ENCODE results near the gene RNF114. TPM values are rescaled to one million over a fixed set of nuclear protein-coding genes. Genes with fewer than 3 reads are reported as not detected.
"Not testable (repeated sequence)": the region's sequence is repeated elsewhere in the genome, so short reads cannot be mapped to it uniquely, and the experiment has no call there.

The RNF114 gene
- total RNA-seq, 1 donor from 2014 or later: 62.9 TPM

DNA sequence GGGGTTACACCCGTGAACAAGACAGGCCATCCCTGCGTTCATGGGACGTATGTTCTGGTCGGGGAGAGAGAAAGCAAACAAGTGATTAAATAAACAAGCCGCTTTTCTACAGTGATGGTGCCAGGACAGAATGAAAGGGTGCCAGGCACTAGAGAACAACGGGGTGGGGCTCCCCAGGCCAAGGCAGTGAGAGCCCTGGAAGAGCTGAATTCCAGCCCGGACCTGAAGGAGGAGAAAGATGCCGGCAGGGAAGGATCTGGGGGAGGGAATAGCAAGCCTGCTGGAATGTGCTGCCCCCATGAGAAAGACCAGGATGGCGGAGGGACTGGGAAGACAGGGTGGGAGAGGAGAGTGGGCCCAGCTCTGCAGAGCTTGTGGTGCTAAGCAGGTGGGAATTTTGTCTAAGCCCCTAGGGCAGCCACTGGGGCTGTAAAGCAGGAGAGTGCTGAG, 54.1 kb downstream of the RNF114 start:
- Mint-ChIP-seq H3K9me3 (no peaks in the 10 kb centered on the region), H3K27me3 (no peaks in the 10 kb centered on the region), H3K36me3 (peaks cover 13% of the 10 kb centered on the region), H3K4me3 (peak overlapping the region; percentile 18), H3K27ac (peak overlapping the region; percentile 75), H3K4me1 (ENCODE audit: unreplicated experiment) (peaks cover 41% of the 10 kb centered on the region)
- no peak for DNase-seq (ENCODE audit: extremely low spot score, unreplicated experiment)
- no peak for TF ChIP-seq CTCF (conservative IDR thresholded peaks at IDR 0.05)

GRCh38 chr20:49993301-49993751, 57.1 kb downstream of the RNF114 start:
- Mint-ChIP-seq H3K36me3 (no peaks in the 10 kb centered on the region), H3K27me3 (no peaks in the 10 kb centered on the region), H3K4me3 (no peak overlapping the region), H3K27ac (no peak overlapping the region), H3K9me3 (no peaks in the 10 kb centered on the region), H3K4me1 (ENCODE audit: unreplicated experiment) (peaks cover 37% of the 10 kb centered on the region)
- no peak for DNase-seq (ENCODE audit: extremely low spot score, unreplicated experiment)
- TF ChIP-seq CTCF (conservative IDR thresholded peaks at IDR 0.05): no peak

GRCh38 chr20:49995586-49995985, 59.4 kb downstream of the RNF114 start:
- DNase-seq (ENCODE audit: extremely low spot score, unreplicated experiment): no peak
- no peak overlapping the region for H3K27ac Mint-ChIP-seq
- H3K27me3 Mint-ChIP-seq: no peaks in the 10 kb centered on the region
- H3K4me1 Mint-ChIP-seq (ENCODE audit: unreplicated experiment): peaks cover 23% of the 10 kb centered on the region
- no peaks in the 10 kb centered on the region for H3K9me3 Mint-ChIP-seq
- TF ChIP-seq CTCF (conservative IDR thresholded peaks at IDR 0.05): no peak
- no peak overlapping the region for H3K4me3 Mint-ChIP-seq
- H3K36me3 Mint-ChIP-seq: no peaks in the 10 kb centered on the region

DNA sequence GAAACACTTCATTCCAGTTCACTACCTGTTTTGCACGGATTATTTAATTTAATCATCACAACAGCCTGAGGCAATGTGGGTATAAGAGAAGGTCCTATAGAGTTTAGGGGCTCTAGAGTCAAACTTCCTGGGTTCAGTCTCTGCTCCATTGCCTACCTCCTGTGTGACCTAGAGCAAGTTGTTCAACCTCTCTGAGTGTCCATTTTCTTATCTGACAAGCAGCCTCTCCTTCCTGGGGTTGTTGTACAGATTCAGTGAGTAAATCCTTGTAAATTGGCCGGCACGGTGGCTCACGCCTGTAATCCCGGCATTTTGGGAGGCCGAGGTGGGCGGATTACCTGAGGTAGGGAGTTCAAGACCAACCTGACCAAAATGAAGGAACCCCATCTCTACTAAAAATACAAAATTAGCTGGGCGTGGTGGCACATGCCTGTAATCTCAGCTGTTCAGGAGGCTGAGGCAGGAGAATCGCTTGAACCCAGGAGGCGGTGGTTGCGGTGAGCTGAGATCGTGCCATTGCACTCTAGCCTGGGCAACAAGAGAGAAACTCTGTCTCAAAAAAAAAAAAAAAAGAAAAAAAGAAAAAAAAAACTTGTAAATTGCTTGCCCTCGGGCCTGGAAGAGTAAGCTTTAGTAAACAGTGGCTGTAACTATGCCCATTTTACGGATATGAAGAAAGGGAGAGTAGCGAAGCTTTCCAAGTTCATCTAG, 62.4 kb downstream of the RNF114 start:
- H3K4me3 Mint-ChIP-seq; H3K27me3 Mint-ChIP-seq; H3K36me3 Mint-ChIP-seq; H3K9me3 Mint-ChIP-seq; DNase-seq (ENCODE audit: extremely low spot score, unreplicated experiment): not testable (repeated sequence)
- H3K27ac Mint-ChIP-seq: peak overlapping the region; percentile 22
- peaks cover 22% of the 10 kb centered on the region for H3K4me1 Mint-ChIP-seq (ENCODE audit: unreplicated experiment)

GRCh38 chr20:49999329-49999728, 63.1 kb downstream of the RNF114 start:
- H3K27me3 Mint-ChIP-seq: no peaks in the 10 kb centered on the region
- no peaks in the 10 kb centered on the region for H3K36me3 Mint-ChIP-seq
- DNase-seq (ENCODE audit: extremely low spot score, unreplicated experiment): no peak
- H3K4me1 Mint-ChIP-seq (ENCODE audit: unreplicated experiment): peaks cover 18% of the 10 kb centered on the region
- H3K4me3 Mint-ChIP-seq: no peak overlapping the region
- no peak overlapping the region for H3K27ac Mint-ChIP-seq
- TF ChIP-seq CTCF (conservative IDR thresholded peaks at IDR 0.05): no peak
- no peaks in the 10 kb centered on the region for H3K9me3 Mint-ChIP-seq

- Mint-ChIP-seq H3K4me3 (peak overlapping the region; percentile 22), H3K4me1 (ENCODE audit: unreplicated experiment) (peaks cover 25% of the 10 kb centered on the region)
- not testable (repeated sequence) for DNase-seq (ENCODE audit: extremely low spot score, unreplicated experiment); H3K36me3 Mint-ChIP-seq; H3K27me3 Mint-ChIP-seq; H3K9me3 Mint-ChIP-seq; H3K27ac Mint-ChIP-seq
Observed at GRCh38 chr20:50000548-50001222, 64.5 kb downstream of the RNF114 start.

Data from type B pancreatic cell (in vitro differentiated cells).